ENCODE results near the gene GNG7.

DNA sequence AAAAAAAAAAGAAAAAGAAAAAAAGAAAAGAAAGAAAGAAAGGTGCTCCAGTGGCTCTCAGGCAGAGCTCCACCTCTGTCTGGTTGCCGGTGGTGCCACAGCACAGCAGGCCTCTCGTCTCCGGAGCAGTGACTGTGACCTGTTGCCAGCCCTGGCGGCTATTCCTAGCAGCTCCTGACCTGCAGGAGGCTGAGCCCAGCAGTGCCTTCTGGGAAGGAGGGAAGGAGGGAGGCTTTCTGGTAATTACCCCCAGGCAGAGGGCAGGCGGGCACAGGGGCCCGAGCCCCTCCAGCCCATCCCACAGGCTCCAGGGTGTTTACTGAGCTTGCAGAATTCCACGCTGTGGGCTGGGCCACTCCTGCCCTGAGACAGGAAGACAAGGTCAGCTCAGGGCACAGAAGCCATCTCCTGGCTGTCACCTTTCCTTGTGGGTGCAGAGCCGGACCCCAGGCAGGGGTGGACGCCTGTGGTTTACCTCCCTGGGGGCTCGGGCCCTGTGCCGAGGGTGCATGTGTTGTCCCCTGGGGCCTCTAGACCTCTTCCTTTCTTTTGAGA, 77.9 kb downstream of the GNG7 start:
- TF ChIP-seq, protein P1, sequence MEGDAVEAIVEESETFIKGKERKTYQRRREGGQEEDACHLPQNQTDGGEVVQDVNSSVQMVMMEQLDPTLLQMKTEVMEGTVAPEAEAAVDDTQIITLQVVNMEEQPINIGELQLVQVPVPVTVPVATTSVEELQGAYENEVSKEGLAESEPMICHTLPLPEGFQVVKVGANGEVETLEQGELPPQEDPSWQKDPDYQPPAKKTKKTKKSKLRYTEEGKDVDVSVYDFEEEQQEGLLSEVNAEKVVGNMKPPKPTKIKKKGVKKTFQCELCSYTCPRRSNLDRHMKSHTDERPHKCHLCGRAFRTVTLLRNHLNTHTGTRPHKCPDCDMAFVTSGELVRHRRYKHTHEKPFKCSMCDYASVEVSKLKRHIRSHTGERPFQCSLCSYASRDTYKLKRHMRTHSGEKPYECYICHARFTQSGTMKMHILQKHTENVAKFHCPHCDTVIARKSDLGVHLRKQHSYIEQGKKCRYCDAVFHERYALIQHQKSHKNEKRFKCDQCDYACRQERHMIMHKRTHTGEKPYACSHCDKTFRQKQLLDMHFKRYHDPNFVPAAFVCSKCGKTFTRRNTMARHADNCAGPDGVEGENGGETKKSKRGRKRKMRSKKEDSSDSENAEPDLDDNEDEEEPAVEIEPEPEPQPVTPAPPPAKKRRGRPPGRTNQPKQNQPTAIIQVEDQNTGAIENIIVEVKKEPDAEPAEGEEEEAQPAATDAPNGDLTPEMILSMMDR (optimal IDR thresholded peaks at IDR 0.05 in 1 of 3, IDR thresholded peaks at IDR 0.05 in 1 of 3, conservative IDR thresholded peaks at IDR 0.05 in 1 of 3; ENCODE audit: extremely low read depth in 1 of 3, insufficient read depth in 2 of 3, low read length in 3 of 3), result peak in 2 of 3 experiments; percentile 16 to 18
- no peak for TF ChIP-seq EZH2 (IDR thresholded peaks at IDR 0.05; ENCODE audit: low read length)
